HepG2 (cell line): ENCODE data around the gene CENPP.

Experiments used
- ATF2 ChIP-seq: sonication (generic); formaldehyde crosslinking; IDR thresholded peaks from 2 replicates; pipeline ENCODE4 v1.4.0; 2020; ENCODE audit warnings: missing genetic modification reagents
- POLR2A ChIP-seq, 2 experiments: IDR thresholded peaks; 2 replicates each; pipeline ENCODE4 v1.6.1; 2011; ENCODE audit warnings: low read depth in 2 of 2, low read length in 2 of 2, mild to moderate bottlenecking in 1 of 2, moderate library complexity in 1 of 2; ENCODE audit not compliant: insufficient read depth in 1 of 2
- RAD21 ChIP-seq: fragments of 450-650 bp; formaldehyde crosslinking; IDR thresholded peaks from 2 replicates; pipeline ENCODE4 v1.5.0; 2020; ENCODE audit warnings: mild to moderate bottlenecking
- TARDBP ChIP-seq: sonication (generic); formaldehyde crosslinking; IDR thresholded peaks from 2 replicates; pipeline ENCODE4 v1.8.0; 2022; ENCODE audit warnings: mild to moderate bottlenecking, missing genetic modification reagents
- TFAP4 ChIP-seq: sonication (generic); IDR thresholded peaks from 2 replicates; pipeline ENCODE4 v1.6.1; 2016; ENCODE audit warnings: low read depth, borderline replicate concordance
- ZNF878 ChIP-seq: sonication (generic); formaldehyde crosslinking; IDR thresholded peaks from 2 replicates; pipeline ENCODE4 v1.8.1; 2023; ENCODE audit warnings: mild to moderate bottlenecking, missing genetic modification reagents, moderate library complexity

GRCh38 chr9:92512622-92513021, 186.9 kb downstream of the CENPP start:
- TF ChIP-seq ZNF878: no peak
- no peak for TF ChIP-seq ATF2 (CRISPR knock-in tag)
- TF ChIP-seq TFAP4: no peak
- no peak for TF ChIP-seq RAD21
- no peak for TF ChIP-seq POLR2A (IDR thresholded peaks at IDR 0.05; ENCODE audit: insufficient read depth in 1 of 2, low read depth in 2 of 2, low read length in 2 of 2)
- TF ChIP-seq TARDBP (CRISPR knock-in tag): no peak
